Stimulated activated CD4-positive, alpha-beta T cell treated with anti-CD3 and anti-CD28 coated beads, Interleukin-12 subunit alpha, Interleukin-12 subunit beta, amount 100 ng/mL, for 48 hours (primary cell): Measurements from ENCODE around the gene BCAN.
"Not testable (repeated sequence)": the region's sequence is repeated elsewhere in the genome, so short reads cannot be mapped to it uniquely, and the experiment has no call there.

Experiments used
- DNase-seq, 3 donors: peaks; one replicate each; pipeline ENCODE4 v3.0.0-alpha.2; 2020; ENCODE audit warnings: low read depth in 2 of 3, low spot score in 1 of 3

BCAN gene

GRCh38 chr1:156641761-156642264 is at the start of gene BCAN:
TSS of gene BCAN (plus strand) at chr1:156642117. CDS start at chr1:156646055, 3,938 bp downstream.
- DNase-seq, result no peak

GRCh38 chr1:156592158-156592909 is 49.6 kb upstream of the BCAN start:
- no peak for DNase-seq

GRCh38 chr1:156592910-156593660 is 48.8 kb upstream of the BCAN start:
- no peak for DNase-seq

- no peak for DNase-seq
These were observed 48.3 kb upstream of the BCAN start for GRCh38 chr1:156593661-156593989.

GRCh38 chr1:156594190-156594589 is 47.7 kb upstream of the BCAN start:
- DNase-seq, result no peak

- DNase-seq, result no peak
These were observed 46.9 kb upstream of the BCAN start for GRCh38 chr1:156595016-156595415.

GRCh38 chr1:156596426-156596825 is 45.5 kb upstream of the BCAN start:
- no peak for DNase-seq

- DNase-seq, result no peak
These were observed 43.8 kb upstream of the BCAN start for GRCh38 chr1:156598125-156598524.

GRCh38 chr1:156598731-156599432 is 43.0 kb upstream of the BCAN start:
- DNase-seq, result no peak

GRCh38 chr1:156599811-156600210 is 42.1 kb upstream of the BCAN start:
- DNase-seq, result no peak

GRCh38 chr1:156600733-156601121 is 41.2 kb upstream of the BCAN start:
- no peak for DNase-seq

- peak; percentile 68 to 81 (median 74) for DNase-seq
These were observed 40.6 kb upstream of the BCAN start, which contains the start of gene GPATCH4 for GRCh38 chr1:156601122-156601830. TSS of gene GPATCH4 (minus strand) at chr1:156601479.

- DNase-seq, result no peak
These were observed 40.0 kb upstream of the BCAN start for GRCh38 chr1:156601892-156602291.

GRCh38 chr1:156602557-156602993 is 39.3 kb upstream of the BCAN start:
- DNase-seq, result no peak

GRCh38 chr1:156607344-156607743 is 34.6 kb upstream of the BCAN start:
- DNase-seq, result not testable (repeated sequence)

- DNase-seq, result peak in 1 of 3 donors; percentile 66
These were observed 33.8 kb upstream of the BCAN start for GRCh38 chr1:156608036-156608674.

GRCh38 chr1:156608981-156609380 is 32.9 kb upstream of the BCAN start:
- peak in 1 of 3 donors; percentile 61 for DNase-seq

- DNase-seq, result not testable (repeated sequence)
These were observed 31.8 kb upstream of the BCAN start for GRCh38 chr1:156610072-156610471.

- DNase-seq, result no peak
These were observed 29.3 kb upstream of the BCAN start for GRCh38 chr1:156612666-156613065.

- no peak for DNase-seq
These were observed 26.0 kb upstream of the BCAN start for GRCh38 chr1:156615946-156616345.
